Peyer's patch (tissue), 4 donors: Measurements from ENCODE around the gene ITGAE.
A peak's percentile ranks its signal among the peaks of the same experiment; 100 is the strongest.

Experiments used
- CTCF ChIP-seq, 6 experiments: fragments of 450-650 bp in 4 of 6; fragments of 200-600 bp in 2 of 6; sonication (generic) in 1 of 6; IDR thresholded peaks; one replicate each; pipeline ENCODE4 v1.5.1; 2017 to 2019; ENCODE audit warnings: antibody characterized with exemption in 6 of 6, mild to moderate bottlenecking in 3 of 6, moderate library complexity in 1 of 6
- POLR2A ChIP-seq, 2 donors: fragments of 450-650 bp; IDR thresholded peaks; one replicate each; pipeline ENCODE4 v1.5.1; 2017; ENCODE audit warnings: antibody characterized with exemption in 2 of 2, mild to moderate bottlenecking in 2 of 2, moderate library complexity in 2 of 2

GRCh38 chr17:3723188-3723555 is 77.8 kb downstream of the ITGAE start:
- TF ChIP-seq CTCF (IDR thresholded peaks at IDR 0.05) (peak in 1 of 6 experiments; percentile 12), POLR2A (IDR thresholded peaks at IDR 0.05) (no peak)
